Endodermal cell (in vitro differentiated cells): Measurements from ENCODE around the gene MED13L. TPM values are rescaled to one million over a fixed set of nuclear protein-coding genes. Genes with fewer than 3 reads are reported as not detected.

Source experiments
- DNase-seq: peaks from one replicate; pipeline ENCODE4 v3.0.0-alpha.2; 2017
- H3K27ac ChIP-seq: 2 replicates; pipeline ENCODE4 v1.5.1; 2013; ENCODE audit warnings: mild to moderate bottlenecking, low read depth, low read length, moderate library complexity
- H3K27me3 ChIP-seq: 2 replicates; pipeline ENCODE4 v1.6.1; 2013; ENCODE audit warnings: mild to moderate bottlenecking, low read length, moderate library complexity; ENCODE audit not compliant: insufficient read depth, control insufficient read depth, poor library complexity, severe bottlenecking
- H3K36me3 ChIP-seq: 2 replicates; pipeline ENCODE4 v1.7.0; 2013; ENCODE audit warnings: mild to moderate bottlenecking, low read length, moderate library complexity; ENCODE audit not compliant: control insufficient read depth, insufficient read depth
- H3K4me1 ChIP-seq: one replicate; pipeline ENCODE4 v1.7.0; 2013; ENCODE audit warnings: low read length; ENCODE audit not compliant: control insufficient read depth, insufficient read depth
- H3K4me3 ChIP-seq: 2 replicates; pipeline ENCODE4 v1.5.1; 2013; ENCODE audit warnings: mild to moderate bottlenecking, low read length, moderate library complexity
- H3K9ac ChIP-seq: 2 replicates; pipeline ENCODE4 v1.6.1; 2013; ENCODE audit warnings: mild to moderate bottlenecking, low read length, moderate library complexity; ENCODE audit not compliant: poor library complexity, severe bottlenecking; ENCODE audit errors: extremely low read depth
- H3K9me3 ChIP-seq: 2 replicates; pipeline ENCODE4 v1.6.1; 2013; ENCODE audit warnings: mild to moderate bottlenecking, low read length, moderate library complexity; ENCODE audit not compliant: control insufficient read depth
- H3K27ac Mint-ChIP-seq: 2 replicates; pipeline ENCODE4 v1.8.0; 2020; ENCODE audit warnings: mixed read lengths
- H3K27me3 Mint-ChIP-seq: 2 replicates; pipeline ENCODE4 v1.8.0; 2021; ENCODE audit warnings: mild to moderate bottlenecking, mixed read lengths; ENCODE audit not compliant: insufficient read depth
- H3K36me3 Mint-ChIP-seq: 2 replicates; pipeline ENCODE4 v1.8.0; 2020; ENCODE audit warnings: low read depth, mixed read lengths
- H3K4me1 Mint-ChIP-seq: 2 replicates; pipeline ENCODE4 v1.8.0; 2020; ENCODE audit warnings: mixed read lengths
- H3K4me3 Mint-ChIP-seq: 2 replicates; pipeline ENCODE4 v1.8.0; 2020; ENCODE audit warnings: mild to moderate bottlenecking, moderate library complexity, mixed read lengths
- H3K9me3 Mint-ChIP-seq: 2 replicates; pipeline ENCODE4 v1.8.0; 2020; ENCODE audit warnings: mild to moderate bottlenecking, mixed read lengths
- WGBS, 2 experiments: methylation state at CpG; one replicate each; pipeline versions ENCODE4 v1.1.5 to v1.1.7; 2013; ENCODE audit warnings: missing lambda C conversion rate in 2 of 2, mixed read lengths in 1 of 2; ENCODE audit not compliant: insufficient coverage in 1 of 2, insufficient read length in 1 of 2; 5-methylcytosine and 5-hydroxymethylcytosine counted together
- total RNA-seq, 2 donors: library from RNA; stranded (reverse); fragmentation: NEBNext Ultra II Directional in 1 of 2; extraction: Animal tissue kit (Norgen Biotek cat#: 25700) in 1 of 2; gene quantifications; 2 replicates in 1 of 2; 3 replicates in 1 of 2; pipeline ENCODE4 v1.2.1, GENCODE V29; 2021
- TF ChIP-seq, protein P1 (sequence below): fragments of 200-600 bp; sonication (generic); conservative IDR thresholded peaks from 2 replicates; pipeline ENCODE4 v1.5.0; 2021; ENCODE audit warnings: antibody characterized with exemption, mild to moderate bottlenecking

MED13L gene
- total RNA-seq, 2 donors from 2014 or later: 101 to 111 TPM

DNA sequence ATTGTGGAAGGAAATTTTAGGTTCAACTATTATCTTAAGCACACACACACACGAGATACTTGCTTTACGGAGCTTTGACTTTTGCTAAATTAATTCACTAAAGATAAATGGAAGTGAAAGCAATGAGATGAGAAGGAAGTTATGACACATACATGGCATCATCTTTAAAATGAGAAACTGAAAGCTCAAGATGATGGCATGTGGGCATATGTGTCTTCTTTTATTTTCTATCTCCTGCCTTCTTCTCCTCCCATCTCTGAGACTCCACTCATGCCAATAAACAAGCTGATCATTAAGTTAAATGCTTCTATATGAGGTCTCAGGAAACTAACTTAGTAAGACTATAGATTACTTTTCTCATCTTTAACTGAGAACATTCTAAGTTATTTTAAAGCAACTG is 216.7 kb downstream of the MED13L start:
- H3K9me3 ChIP-seq: no peaks in the 10 kb centered on the region
- Mint-ChIP-seq H3K9me3 (no peaks in the 10 kb centered on the region), H3K4me1 (peaks cover 5% of the 10 kb centered on the region), H3K4me3 (no peak overlapping the region), H3K36me3 (no peaks in the 10 kb centered on the region), H3K27ac (no peak overlapping the region), H3K27me3 (no peaks in the 10 kb centered on the region)
- no peak for DNase-seq
- H3K27ac ChIP-seq: no peak overlapping the region
- H3K27me3 ChIP-seq: no peaks in the 10 kb centered on the region
- no peak overlapping the region for H3K9ac ChIP-seq
- H3K36me3 ChIP-seq: no peaks in the 10 kb centered on the region
- no peaks in the 10 kb centered on the region for H3K4me1 ChIP-seq
- no peak overlapping the region for H3K4me3 ChIP-seq
- TF ChIP-seq, protein P1, sequence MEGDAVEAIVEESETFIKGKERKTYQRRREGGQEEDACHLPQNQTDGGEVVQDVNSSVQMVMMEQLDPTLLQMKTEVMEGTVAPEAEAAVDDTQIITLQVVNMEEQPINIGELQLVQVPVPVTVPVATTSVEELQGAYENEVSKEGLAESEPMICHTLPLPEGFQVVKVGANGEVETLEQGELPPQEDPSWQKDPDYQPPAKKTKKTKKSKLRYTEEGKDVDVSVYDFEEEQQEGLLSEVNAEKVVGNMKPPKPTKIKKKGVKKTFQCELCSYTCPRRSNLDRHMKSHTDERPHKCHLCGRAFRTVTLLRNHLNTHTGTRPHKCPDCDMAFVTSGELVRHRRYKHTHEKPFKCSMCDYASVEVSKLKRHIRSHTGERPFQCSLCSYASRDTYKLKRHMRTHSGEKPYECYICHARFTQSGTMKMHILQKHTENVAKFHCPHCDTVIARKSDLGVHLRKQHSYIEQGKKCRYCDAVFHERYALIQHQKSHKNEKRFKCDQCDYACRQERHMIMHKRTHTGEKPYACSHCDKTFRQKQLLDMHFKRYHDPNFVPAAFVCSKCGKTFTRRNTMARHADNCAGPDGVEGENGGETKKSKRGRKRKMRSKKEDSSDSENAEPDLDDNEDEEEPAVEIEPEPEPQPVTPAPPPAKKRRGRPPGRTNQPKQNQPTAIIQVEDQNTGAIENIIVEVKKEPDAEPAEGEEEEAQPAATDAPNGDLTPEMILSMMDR: no peak
- WGBS, 2 experiments: 100% methylated on average over 2 of the region's 2 CpGs; no CpG with 5 or more reads in 1 of the 2 experiments

DNA sequence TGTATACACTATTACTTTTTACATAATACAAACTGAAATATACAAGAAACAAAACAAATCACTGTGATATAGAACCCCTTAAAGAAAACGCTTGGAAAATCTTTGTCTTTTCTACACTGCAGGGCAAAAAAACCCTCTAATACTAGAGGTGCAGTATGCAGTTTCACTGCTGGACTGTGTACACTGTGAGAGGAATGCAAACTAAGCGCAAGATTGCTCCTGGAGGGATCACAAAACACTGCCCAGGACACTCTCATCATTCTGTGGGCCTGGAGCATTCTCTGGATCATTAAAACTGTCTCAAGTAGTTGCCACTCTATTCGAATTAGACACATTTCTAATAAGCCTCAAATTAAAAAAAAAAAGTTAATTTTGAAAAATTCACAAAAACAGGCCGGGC is 217.6 kb downstream of the MED13L start:
- WGBS, 2 experiments: 92 to 100% methylated on average over 2 to 4 of the region's 4 CpGs
- H3K27me3 ChIP-seq: no peaks in the 10 kb centered on the region
- H3K9ac ChIP-seq: no peak overlapping the region
- TF ChIP-seq, protein P1: no peak
- H3K27me3 Mint-ChIP-seq: no peaks in the 10 kb centered on the region
- H3K9me3 Mint-ChIP-seq: no peaks in the 10 kb centered on the region
- H3K9me3 ChIP-seq: no peaks in the 10 kb centered on the region
- no peaks in the 10 kb centered on the region for H3K36me3 Mint-ChIP-seq
- H3K36me3 ChIP-seq: no peaks in the 10 kb centered on the region
- H3K27ac Mint-ChIP-seq: no peak overlapping the region
- no peak for DNase-seq
- H3K4me3 ChIP-seq: no peak overlapping the region
- H3K27ac ChIP-seq: no peak overlapping the region
- H3K4me3 Mint-ChIP-seq: no peak overlapping the region
- H3K4me1 ChIP-seq: no peaks in the 10 kb centered on the region
- H3K4me1 Mint-ChIP-seq: peaks cover 5% of the 10 kb centered on the region

DNA sequence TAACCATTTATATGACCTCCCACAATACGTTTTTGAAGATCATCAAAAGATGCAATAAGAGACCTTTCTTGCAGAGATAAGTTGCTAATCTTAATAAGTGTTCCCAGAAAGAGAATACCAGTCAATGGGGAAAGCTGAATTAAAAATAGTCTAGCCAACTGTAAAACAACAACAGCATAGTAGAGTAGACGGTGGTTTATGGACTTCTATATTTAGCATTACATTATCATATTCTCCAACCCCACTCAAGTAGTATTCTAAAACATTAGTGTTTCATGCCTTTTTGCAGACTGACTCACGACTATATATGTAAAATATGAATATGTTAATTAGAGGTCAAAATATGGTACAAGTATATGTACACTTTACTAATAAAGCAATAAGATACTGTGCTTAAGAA is 218.9 kb downstream of the MED13L start:
- Histone ChIP-seq H3K9me3 (no peaks in the 10 kb centered on the region), H3K27ac (no peak overlapping the region), H3K4me3 (no peak overlapping the region), H3K4me1 (no peaks in the 10 kb centered on the region), H3K36me3 (no peaks in the 10 kb centered on the region), H3K27me3 (no peaks in the 10 kb centered on the region), H3K9ac (no peak overlapping the region)
- H3K27ac Mint-ChIP-seq: no peak overlapping the region
- DNase-seq: no peak
- no peaks in the 10 kb centered on the region for H3K27me3 Mint-ChIP-seq
- no peaks in the 10 kb centered on the region for H3K4me1 Mint-ChIP-seq
- TF ChIP-seq, protein P1: no peak
- 86 to 100% methylated on average over 1 to 2 of the region's 3 CpGs for WGBS, 2 experiments
- no peak overlapping the region for H3K4me3 Mint-ChIP-seq
- H3K36me3 Mint-ChIP-seq: no peaks in the 10 kb centered on the region
- H3K9me3 Mint-ChIP-seq: no peaks in the 10 kb centered on the region
